GM19324 (cell line): ENCODE results near the gene E4F1.
"Not testable (repeated sequence)": the region's sequence is repeated elsewhere in the genome, so short reads cannot be mapped to it uniquely, and the experiment has no call there.

ENCODE experiments used
- ATAC-seq: cut with Tn5 transposase; IDR thresholded peaks from one replicate; pipeline ENCODE4 v1.9.1; 2021; ENCODE audit warnings: mild to moderate bottlenecking, moderate library complexity; ENCODE audit not compliant: unreplicated experiment, low FRiP score

E4F1 gene

DNA sequence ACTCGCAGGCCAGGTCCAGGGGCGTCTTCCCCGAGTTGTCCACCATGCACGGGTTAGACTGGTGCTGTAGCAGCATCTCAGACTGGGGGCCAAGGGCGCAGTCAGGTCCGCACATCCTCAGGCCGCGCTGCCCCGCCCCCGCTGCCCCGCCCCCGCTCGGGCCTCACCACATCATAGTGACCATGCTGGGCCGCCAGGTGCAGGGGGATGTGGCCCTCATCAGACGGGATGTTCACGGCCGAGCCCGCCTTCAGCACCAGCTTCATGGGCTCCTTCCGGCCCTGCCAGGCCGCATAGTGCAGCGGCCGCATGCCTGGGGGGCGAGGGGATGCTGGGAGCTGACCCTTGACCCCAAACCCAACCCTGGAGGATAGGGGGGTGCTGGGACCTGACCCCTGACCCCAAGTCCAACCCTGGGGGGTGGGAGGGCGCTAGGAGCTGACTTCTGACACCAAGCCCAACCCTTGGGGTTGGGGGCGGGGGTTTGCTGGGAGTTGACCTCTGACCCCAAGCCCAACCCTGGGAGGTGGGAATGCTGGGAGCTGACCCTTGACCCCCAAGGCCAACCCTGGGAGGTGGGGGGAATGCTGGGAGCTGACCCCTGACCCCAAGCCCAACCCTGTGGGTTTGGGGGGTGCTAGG, 34.0 kb upstream of the E4F1 start:
- ATAC-seq, result no peak

DNA sequence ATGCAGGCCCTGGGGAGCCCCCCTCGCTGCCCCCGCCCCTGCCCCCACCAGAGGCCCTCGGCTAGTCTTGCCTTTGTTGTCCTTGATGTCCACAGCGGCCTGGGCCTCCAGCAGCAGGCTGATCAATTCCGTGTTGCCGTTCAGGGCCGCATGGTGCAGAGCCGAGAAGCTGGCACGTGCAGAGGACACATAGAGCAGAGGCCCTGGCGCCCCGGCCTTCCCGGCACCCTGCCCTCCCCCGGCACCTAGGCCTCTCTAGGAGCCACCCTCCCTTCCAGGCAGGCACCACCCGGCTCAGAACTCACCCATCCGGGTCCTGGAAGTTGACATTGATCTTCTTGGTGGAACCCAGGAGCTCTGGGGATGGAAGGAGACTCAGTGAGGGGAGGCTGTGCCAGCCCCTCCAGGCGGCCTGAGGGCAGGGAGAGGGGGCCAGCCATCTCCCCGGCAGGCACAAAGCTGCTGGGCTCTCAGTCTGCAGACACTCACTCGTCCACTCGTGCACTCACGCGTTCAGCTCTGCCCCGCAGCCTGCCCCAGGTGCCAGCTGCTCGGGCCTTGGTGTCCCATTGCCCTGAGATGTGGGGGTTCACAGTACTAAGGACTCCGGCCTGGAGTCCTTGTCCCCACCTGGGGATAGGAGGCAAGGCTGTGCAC, 33.3 kb upstream of the E4F1 start:
- ATAC-seq, result no peak

DNA sequence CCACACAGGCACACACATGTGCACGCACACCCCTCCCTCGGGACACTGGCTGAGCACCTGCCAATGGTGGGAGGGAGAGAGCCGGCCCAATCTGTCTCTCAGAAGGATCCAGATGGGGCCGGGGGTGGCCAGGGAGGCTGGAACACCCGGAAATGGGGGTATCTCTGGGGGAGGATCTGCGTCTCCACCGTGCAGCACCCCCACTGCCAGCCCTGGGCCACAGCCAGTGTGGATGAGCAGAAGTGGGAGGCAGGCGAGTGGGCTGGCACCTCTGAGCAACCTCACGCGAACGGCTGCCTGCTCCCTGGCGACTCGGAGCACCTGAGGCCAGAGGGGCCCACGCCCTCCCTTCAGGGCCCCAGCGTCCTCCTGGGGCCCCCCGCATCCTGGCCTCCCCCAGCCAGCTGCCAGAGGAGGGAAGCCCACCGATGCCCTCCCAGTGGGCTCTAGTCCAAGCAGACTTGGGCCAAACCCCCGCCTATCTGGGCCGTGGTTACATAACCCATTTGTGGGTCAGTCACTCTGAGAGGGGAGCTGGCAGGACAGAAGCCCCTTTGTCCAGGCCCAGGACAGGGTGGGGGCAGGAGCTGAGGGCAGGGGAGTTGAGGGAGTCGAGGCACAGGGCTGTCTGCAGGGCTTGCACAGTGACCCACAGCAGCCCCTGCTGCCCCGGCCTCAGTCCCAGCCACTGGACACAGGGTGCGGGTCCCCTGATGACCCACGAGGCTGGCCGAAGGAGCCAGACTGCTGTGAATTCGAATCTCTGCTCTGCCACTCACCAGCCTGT, 32.5 kb upstream of the E4F1 start:
- ATAC-seq, result no peak

DNA sequence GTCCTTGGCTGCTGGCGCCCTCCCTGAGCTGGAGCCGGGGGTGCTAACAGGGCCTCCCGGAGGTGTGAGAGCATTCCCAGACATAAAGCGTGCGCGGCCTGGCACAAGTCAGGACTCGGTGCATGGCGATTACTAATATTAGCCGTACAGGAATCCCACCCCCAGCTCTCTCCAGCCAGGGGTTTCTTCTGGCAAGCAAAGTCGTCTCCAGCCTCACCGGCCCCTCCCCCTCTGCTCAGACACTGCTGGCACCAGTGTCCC, 32.0 kb upstream of the E4F1 start:
- ATAC-seq, result no peak

DNA sequence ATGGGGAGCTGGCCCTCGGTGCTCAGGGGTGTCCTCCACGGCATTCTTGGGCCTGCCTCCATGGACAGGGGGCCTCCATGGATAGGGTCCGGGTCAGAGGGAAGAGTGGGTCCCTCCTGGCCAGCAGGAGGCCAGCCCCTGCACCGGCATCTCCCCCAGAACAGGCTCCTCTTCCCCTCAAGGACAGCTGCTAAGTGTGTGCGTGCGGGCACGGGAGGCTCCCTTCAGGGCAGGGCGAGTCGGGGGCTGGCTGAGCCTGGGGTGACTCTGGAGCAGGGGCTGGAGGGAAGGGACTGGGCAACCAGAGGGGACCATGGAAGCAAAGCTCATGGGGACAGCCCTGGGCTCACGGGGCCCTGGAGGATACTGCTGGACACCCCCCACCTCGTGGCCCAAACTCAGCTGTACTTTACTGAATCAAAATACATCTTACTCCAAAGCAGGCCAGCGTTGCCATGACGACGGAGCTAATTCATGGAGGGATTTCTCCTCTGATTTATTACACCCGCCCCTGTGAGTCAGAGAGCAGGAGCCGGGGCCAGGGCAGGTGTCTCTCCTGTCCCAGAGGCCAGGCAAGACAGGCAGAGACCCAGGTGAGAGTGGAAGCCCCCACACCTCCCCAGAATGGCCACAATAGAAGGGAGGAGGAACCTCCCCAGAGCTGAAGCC, 29.1 kb upstream of the E4F1 start:
- ATAC-seq, result no peak

DNA sequence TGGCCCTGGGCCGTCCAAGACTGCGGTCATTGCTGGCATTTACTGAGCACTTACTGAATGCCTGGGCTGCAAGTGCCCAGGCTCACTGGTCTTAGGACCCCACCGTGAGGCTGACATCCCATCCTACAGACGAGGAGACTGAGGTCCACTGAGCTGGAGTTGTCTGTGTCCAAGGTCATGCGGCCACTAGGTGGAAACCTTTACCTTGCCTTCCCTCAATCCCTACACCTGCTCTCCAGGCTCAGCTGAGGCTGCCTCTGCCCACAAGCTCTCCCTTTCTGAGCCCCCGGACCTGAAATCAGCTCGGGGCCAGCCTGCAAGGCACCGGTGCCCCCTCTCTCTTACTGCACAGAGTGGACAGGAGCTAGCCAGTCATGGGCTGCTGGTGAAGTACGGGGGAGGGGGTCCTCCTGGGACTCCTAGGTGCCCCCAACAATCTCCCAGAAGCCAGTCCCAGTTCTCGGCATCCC, 28.5 kb upstream of the E4F1 start:
- no peak for ATAC-seq

DNA sequence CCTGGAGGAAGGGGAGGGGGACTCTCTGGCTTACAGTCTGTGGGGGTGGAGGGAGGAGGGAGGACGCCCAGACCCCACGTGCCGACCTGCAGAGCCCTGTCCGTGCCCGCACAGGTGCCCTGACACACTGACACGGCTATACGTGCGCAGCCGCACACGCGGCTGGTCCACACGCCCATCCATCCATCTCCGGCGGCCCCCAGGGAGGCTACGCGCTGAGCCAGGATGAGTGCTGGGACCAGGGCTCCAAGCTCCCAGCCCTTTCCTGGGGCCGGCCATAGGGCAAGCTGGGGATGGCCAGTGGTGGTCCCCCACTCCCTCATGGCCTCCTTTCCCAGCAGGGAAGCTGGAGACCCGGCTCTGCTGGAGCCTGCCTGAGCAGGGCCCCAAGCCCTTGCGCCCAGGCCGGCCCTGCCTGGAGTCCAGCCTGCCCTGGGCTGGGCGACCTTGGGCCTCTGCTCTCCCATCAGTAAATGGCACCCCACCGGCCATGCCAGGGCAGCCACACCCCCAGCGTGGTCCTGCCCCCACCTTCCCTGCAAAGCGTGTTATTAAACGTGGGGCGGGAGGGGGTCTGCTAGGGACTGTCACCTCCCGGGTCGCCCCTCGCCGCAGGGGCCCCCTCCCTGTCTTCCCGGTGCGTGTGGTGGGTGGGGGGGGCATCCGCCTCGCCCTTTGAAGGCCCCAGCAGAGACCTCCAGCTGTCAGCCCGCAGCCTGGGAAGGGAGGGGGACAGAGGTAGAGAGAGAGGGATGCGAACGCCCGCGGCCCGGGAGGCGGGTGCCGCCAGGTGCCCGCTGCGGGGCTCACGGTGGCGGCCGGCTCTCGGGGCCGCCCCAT, 27.8 kb upstream of the E4F1 start:
- no peak for ATAC-seq

DNA sequence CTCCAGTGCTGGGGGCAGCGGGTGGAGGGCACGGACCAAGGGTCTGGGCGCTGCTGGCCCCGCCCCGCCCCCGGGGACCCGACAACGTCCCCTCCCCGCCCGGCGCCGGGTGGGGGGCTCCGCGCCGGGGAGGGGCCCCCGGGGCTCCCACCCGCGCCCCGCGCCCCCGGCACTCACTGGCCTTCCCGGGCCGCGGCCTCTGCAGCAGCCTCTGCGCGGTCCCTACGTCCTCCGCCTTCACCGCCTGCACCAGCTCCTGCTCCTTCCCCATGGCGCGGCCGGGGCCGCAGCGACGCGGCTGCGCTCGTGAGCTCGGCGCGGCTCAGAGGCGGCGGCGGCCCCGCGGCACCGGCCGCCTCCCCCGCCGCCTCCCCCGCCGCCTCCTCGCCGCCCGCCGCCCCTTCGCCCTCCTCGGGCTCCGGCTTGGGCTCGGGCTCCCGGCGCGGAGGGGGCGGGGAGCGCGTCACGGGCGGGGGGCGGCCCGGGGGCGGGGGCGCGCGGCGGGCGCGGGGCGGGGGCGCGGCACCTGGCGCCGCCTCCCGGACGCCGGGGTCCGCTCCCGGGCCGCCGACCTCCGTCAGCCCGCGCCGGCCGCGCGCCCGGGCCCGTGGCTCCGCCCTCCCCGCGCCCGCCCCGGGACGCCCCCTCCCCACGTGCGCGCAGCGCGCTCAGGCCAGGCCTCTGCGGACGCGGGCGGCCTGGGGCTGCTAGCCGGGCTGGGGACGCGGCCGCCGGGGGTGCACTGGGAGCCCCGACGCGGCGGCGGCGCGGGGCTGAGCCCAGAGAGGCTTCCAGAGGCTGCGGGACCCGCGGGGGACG, 27.0 kb upstream of the E4F1 start, which contains the start of gene CASKIN1:
CASKIN1 (minus strand) TSS at position 444 of the 819 bp plus-strand sequence; CDS start at position 271, 173 bp downstream.
- ATAC-seq, result no peak

DNA sequence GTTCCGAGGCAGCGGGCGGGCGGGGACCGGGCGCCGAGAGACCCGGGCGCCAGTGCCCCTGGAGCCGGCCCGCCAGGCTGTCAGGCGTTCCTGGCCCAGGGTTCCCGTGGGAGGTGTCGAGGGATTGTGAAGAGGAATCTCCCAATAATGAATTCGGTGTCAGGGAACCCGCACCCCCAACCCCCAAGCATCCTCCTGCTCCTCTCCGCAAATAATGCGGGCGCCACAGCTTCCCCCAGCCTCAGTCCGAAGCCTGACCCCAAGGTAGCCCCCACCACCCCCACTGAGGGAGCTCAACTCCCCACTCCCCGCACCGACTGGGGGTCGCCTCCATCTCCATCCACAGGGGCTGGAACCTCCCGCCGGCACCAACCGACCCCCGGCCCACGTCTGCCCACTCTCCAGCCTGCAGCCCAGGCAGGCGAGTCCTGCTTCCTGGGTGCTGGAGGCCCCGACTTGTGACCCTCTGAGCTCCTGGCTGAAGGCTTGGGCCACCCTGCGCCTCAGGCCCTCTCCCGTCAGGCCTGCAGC, 26.3 kb upstream of the E4F1 start:
- ATAC-seq, result no peak

DNA sequence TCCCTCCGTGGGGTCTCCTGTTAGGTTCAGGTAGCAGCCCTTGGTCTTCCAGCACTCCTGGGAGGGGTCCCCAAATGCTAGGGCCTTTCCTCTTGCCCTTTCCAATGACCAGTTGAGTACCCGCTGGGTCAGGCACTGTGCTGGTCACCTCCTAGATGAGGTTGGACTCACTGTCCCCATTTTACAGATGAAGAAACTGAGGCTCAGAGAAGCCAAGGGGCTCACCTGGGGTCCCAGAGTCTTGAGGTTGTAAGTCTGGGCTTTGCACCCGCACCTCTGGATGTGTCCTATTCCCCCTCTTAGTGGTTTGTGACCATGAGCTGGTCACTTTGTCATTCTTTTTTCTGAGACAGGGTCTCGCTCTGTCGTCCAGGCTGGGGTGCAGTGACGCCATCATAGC, 25.6 kb upstream of the E4F1 start:
- no peak for ATAC-seq

DNA sequence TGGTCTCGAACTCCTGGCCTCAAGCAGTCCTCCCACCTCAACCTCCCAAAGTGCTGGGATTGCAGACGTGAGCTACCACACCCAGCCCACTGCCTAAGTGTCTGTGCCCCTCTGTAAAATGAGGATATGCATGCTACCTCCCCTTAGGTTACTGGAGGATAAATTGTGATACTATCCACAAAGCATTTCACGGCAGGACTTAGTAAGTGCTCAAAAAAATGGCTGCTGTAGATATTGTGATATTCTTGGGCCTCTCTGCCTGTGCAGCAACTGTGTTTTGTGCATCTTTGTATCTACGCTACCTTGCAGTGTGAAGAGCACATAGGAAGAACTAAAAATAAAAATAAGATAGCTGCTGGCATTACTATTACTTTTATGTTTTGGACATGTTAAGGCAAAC, 25.1 kb upstream of the E4F1 start:
- ATAC-seq, result no peak

DNA sequence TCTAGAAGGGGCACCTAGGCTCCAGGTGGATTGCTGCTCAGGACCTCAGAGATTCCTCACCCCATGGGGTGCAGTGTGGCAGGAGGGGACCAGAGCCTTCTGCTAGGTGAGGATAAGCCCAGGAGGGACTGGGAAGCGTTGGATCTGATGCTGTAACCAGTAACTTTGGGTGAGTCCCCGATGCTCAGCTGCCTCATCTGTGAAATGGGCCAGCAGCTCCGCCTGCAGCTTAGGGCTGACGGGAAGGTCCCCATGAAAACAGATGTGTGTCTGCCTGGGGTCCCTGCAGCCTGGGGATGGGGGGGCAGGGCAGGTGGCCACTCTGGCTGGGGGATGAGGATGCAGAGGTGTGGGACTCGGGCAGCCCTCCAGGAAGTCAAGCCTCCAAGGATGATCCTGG, 24.3 kb upstream of the E4F1 start:
- no peak for ATAC-seq

DNA sequence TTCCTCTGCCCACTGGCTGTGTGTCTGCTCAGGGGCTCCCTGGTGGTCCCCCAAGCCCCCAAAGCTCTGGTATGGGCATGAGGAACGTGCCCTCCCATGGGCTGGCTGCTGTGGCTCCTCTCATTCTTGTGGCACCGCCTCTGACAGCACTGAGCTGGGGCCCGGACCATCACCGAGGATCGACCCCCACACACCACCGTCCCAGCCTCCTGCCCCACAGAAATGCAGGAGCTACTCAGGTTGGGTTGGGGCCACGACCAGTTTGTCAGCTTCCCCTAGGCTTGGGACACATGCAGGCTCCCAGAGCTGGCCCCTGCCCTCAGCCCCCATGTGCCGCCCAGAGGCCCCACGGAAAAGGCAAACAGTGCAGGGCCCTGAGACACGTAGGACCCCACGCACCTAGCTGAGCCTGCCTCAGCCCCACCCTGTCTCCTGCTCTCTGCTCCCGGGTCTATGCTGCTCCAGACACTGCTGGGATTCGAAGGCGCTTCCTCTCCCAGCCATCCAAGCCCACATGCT, 23.7 kb upstream of the E4F1 start:
- no peak for ATAC-seq

DNA sequence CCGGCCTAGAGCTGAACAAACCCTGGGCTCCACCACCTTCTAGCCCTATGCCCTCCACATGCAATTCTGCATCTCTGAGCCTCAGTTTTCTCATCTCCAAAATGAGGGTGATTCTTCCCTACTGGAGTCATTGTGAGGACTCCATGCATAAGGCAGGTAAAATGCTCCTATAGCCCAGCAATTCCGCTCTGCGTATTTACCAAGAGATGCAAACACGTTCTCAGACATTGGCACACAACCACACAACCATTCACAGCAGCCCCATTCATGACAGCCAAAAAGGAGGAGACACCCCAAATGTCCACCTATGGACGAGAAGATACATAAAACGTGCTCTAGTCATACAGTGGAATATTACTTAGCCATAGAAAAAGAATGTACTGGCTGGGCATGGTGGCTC, 23.1 kb upstream of the E4F1 start:
- ATAC-seq, result no peak

DNA sequence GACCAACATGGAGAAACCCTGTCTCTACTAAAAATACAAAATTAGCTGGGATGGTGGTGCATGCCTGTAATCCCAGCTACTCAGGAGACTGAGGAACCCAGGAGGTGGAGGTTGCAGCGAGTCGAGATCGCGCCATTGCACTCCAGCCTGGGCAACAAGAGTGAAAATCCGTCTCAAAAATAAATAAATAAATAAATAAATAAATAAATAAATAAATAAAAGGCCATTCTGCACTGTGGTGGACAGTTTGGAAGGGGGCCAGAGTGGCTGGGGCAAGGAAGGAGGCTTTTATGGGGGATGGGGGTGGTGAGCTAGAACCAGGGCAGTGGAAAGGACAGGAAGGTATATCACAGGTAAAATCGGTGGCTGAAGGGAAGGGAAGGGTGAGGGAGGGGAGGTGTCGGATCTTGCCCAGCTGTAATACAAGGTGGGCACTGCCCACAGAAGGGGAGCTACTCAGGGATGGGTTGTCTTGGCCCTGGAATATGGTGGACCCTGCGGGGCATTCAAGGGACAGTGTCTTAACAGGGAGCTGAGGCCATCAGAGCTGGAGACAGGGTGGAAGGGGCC, 20.2 kb upstream of the E4F1 start:
- ATAC-seq, result not testable (repeated sequence)

DNA sequence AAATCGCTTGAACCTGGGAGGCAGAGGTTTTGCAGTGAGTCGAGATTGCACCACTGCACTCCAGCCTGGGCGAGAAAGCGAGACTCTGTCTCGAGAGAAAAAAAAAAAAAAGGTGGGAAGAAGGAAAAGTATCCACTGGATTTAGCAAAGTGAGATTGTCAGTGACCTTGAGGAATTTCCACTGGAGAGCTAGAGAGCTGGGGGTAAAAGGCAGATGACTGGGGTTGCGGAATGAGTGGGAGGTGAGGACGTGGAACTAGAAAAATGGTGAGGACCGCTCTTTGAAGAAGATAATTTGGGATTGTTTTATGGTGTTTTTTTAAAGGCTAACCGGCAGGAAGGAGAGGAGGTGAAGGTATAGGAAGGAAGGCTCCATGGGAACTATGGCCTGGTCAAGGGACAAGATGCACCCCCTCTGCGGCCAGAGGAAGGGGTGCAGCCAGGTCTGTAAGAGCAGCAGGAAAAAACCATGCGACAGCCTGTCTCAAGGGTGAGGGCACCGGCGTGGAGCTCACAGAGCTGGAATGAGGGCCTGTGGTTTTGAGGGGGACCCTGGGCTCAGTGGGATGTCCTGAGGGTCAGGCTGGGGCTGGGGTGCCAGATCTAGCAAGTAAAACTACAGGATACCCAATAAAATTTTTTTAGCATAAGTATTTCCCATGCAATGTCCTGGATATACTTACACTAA, 18.8 kb upstream of the E4F1 start:
- ATAC-seq, result no peak

DNA sequence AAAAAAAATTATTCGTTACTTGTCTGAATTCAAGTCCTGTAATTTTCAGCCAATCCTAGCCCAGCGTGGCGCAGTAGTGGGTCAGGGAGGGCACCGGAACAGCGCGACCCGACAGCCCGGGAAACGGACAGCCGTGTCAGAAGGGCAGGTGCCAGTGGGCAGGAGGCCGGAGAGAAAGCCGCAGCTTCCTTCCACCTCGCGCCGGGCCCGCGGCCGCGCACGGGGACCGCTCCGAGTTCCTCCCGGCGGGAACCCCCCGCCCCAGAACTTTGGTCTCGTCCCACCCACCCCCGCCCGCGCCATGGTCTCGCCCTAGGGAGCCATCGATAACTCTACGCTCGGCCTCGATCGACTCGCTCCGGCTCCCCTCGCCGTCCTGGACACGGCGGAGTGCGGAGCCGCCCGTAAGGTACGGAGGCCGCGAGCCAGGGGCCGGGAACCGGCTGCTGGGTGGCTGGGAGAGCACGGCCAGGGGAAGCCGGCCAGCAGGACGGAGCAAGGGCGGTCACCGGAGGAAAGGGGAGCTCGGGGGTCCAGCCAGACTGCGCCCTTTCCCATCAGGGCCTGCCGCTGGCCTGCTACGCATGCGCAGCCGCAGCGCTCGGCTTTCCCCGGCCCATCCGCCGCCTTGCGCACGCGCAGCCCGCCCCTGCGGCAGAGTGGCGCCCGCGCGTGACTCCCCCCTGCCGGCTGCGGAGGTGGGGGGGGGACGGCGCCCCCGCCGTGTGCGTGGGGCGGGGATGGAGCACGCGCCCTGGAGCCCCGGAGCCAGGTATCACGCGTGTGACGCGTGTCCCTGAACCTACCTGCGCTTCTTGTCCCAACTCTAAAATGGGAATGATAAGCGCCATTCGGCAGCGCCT, 18.1 kb upstream of the E4F1 start, which contains the start of gene MLST8:
MLST8 (plus strand) TSS at position 351 of the 863 bp plus-strand sequence. CDS start 632 bp downstream, outside the sequence.
- peak; percentile 81 for ATAC-seq
